Measurements from ENCODE around the gene CSK.
"Not testable (repeated sequence)": the region's sequence is repeated elsewhere in the genome, so short reads cannot be mapped to it uniquely, and the experiment has no call there.

Gene CSK

DNA sequence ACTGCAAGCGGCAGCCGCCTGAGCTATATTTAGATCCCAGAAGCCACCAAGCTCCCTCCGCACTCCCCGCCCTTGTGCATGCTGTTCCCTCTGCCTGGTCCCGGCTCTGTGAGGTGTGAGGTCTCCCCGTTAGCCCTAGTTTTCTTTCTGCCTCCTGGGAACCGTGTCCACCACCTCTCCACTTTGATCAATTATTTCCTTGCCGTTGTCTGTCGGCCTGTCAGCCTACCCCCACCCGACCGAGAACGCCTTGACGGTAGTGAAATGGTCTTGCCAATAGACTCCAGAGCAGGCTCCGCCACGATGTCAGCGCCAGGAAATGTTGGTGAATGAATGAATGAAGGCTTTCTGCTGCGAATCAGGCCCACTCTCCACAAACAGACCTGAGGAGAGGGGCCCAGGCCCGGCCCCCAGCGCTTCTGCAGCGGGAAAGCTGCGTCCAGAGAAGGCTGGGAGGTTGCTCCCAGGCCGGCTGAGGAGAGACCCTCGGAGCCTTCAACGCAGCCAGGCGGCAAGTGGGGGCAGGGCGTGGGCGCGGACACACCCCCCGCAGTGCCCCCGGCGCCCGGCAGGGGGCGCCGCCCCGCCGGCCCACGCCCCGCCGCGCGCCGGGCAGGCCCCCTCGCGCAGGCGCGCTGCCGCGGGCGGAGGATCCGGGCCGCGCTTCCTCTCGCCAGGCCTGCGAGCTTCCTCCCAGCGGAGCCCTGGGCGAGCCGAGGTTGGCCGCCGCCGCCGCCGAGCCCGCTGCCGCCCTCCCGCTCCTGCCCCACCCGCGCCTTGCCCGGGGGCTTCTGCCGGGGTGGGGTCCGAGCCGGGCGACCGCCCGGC, at the start of gene CSK:
Gene CSK, plus strand, starts transcription at position 650 of the 828 bp plus-strand sequence. CDS start 16,218 bp downstream, outside the sequence.
- peak; percentile 84 for DNase-seq

DNA sequence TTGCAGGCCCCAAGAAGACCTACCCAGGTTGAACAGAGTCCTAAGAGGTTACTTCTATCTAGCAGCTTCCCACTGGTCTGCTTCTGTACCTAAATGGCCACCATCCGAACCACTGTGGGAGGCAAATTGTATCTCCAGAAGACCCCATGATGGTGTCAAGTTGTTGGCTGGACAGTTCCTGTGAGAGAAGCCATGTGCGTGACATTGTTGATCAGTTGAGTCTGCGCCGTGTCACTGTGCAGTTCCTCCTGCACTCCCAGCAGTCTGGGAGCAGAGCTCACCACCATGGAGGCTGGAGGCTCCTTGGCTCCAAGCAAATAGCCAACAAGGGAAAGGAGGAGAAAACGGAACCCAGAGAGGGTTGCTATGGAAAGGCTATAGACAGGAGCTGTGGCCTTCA, 49.0 kb upstream of the CSK start:
- DNase-seq = no peak

DNA sequence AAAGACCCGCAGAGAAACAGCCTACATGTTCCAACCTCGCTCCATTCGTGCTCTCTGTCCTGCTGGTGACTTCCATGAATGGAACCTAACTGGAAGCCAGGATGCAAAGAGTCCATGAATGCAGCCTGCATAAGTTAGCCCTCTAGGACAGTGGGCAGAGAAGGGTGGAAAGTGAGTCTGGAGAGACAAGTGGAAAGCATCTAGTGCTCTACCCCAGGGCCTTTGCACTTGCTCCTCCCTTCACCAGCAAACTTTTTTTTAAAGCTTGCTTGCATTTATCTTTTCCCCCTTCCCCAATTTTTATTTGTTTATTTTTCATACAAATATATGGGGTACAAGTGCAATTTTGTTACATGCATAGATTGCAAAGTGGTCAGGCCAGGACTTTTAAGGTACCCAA, 48.6 kb upstream of the CSK start:
- no peak for DNase-seq

DNA sequence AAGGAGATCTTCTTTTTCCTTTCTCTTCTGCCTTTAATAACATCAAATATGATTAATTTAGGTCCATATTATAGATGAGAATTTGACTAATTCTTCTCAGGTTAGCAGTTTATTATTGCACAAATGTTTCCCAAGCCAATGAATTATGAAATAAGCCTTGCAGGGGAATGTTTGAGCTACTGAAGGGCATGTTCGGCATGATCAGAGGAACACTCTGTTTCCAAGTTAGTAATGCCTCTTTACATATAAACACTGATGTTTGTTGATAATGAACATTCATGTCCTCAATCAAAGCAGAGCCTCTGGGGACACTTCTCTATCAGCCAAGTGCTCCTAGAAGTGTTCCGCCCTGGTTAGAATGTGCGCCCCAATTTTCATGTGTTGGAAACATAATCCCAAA, 46.6 kb upstream of the CSK start:
- no peak for DNase-seq

DNA sequence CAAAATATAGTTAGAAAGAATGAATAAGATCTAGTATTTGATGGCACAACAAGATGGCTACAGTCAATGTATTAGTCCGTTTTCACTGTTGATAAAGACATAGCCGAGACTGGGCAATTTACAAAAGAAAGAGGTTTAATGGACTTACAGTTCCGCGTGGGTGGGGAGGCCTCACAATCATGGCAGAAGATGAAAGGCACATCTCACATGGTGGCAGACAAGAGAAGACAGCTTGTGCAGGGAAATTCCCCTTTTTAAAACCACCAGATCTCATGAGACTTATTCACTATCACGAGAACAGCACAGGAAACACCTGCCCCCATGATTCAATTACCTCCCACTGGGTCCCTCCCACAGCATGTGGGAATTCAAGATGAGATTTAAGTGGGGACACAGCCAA, 43.6 kb upstream of the CSK start:
- DNase-seq = not testable (repeated sequence)

DNA sequence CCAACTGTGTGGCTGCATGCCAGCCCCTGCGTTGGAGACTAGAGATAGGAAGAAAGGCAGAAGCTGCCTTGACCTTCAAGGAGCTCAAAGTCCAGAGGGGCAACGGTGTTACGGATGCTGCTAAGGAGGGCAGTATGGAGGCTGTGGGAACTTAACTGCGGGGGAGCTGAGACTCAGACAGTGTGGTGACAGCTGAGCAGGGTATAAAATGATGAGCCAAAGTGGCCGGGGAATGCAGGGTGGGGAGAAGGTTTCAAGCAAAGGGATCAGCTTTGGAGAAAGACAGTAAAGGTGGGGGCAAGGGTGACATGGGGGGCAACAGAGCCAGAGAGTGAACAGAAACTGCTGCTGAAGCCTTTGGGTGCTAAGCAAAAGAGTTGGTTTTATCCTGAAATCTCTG, 39.5 kb upstream of the CSK start:
- DNase-seq = no peak

DNA sequence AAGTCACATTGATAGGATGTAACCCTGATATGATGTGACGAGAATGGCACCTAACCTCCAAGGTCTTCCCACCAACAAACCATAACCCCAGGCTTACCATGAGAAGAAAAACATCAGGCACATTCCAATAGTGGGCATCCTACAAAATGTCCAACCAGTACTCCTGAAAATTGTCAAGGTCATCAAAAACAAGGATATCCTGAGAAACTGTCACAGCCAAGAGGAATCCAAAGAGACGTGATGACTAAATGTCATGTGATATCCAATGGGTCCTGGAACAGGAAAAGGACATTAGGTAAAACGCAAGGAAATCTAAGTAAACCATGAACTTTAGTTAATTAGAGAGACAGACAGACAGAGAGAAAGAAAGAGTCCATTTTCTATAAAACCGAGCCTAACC, 35.5 kb upstream of the CSK start:
- DNase-seq = no peak

DNA sequence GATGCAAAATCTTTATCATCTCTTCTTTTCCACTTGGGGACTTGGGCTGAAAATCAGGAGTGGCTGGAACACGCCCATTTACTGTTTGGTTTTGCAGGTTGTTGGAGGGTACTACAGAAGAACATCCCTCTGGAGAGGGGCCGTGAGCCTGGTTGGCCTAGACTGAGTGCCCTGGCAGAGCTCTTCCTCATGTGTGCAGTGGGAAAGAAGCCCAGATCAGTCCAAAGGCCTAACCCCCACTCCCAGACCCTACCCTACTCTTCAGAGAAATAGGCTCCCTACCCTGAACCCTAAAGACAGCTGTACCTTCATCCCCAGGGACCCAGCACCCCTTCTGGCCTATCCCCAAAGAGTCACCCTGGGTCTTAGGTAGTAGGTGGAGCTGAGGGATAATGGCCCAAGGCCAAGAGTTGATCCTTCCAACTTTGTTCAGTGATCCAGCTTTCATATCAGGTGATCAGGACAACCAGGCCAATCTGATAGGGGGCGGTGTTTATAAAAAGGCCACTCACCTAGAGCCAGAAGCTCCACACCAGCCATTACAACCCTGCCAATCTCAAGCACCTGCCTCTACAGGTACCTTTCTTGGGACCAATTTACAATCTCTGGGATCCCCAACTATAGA, 33.4 kb upstream of the CSK start, which contains the start of gene CYP1A2:
Gene CYP1A2, plus strand, starts transcription at position 524 of the 625 bp plus-strand sequence. CDS start 894 bp downstream, outside the sequence.
- no peak for DNase-seq

DNA sequence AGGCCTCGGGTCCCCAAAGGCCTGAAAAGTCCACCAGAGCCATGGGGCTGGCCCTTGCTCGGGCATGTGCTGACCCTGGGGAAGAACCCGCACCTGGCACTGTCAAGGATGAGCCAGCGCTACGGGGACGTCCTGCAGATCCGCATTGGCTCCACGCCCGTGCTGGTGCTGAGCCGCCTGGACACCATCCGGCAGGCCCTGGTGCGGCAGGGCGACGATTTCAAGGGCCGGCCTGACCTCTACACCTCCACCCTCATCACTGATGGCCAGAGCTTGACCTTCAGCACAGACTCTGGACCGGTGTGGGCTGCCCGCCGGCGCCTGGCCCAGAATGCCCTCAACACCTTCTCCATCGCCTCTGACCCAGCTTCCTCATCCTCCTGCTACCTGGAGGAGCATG, 32.0 kb upstream of the CSK start:
- no peak for DNase-seq

DNA sequence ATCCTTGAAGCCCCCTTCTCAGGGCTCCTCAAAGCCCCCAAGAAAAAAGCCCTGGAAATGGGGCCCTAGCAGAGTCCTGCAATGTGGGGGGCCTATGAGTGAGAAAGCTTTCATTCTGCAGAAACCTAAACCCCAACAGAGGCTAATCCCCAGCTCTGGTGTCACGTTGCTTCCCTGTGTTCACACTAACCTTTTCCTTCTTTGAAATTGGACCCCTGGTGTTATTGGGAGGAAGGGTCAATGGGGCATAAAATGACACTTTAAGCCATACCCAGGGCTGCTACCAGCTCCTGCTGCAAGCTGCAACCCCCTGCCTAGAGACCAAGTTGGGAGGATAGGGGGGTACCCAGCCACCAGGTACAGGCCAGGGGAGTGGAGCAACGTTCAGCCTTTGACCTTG, 31.1 kb upstream of the CSK start:
- no peak for DNase-seq

DNA sequence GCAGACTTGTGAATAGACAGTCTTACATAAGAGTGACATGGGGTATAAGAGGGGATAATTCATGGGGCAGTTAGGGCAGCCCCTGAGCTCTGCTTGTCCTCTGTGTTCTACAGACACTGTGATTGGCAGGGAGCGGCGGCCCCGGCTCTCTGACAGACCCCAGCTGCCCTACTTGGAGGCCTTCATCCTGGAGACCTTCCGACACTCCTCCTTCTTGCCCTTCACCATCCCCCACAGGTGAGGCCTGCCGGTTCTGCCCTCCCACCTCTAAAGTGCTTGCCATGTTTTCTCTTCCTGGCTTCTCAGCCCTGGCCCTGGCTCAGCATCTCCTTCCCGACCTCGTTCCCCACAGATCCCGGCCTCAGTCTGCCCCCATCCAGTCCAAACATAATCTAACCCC, 29.9 kb upstream of the CSK start:
- DNase-seq = no peak

DNA sequence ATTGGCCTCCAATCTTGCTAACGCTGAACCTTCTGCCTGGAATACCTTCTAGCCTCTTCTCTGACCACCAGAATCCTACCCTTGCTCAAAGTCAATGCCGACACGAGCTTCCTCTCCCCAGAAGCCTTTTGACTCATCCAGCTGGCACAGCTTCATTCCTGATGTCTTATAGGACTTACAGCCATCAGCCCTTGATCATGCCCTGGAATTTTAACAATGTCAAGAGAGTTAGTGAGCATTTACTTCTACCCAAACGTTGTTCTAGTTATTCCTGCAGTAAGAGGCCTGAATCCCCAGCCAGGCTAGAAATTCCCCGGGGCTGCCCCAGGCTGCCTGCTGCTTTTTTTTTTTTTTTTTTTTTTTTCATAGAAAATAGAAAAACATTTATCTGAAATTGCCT, 29.3 kb upstream of the CSK start:
- no peak for DNase-seq

DNA sequence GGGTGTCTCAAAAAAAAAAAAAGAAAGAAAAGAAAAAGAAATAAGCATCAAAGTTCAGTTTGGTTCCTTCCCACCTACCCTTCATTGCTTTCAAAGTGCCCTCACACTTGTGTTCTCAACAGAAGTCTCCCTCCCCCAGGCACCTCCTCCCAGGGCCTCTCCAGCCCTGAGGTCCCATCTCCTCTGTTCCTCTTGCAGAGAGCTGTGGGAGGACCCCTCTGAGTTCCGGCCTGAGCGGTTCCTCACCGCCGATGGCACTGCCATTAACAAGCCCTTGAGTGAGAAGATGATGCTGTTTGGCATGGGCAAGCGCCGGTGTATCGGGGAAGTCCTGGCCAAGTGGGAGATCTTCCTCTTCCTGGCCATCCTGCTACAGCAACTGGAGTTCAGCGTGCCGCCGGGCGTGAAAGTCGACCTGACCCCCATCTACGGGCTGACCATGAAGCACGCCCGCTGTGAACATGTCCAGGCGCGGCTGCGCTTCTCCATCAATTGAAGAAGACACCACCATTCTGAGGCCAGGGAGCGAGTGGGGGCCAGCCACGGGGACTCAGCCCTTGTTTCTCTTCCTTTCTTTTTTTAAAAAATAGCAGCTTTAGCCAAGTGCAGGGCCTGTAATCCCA, 27.2 kb upstream of the CSK start:
- DNase-seq = no peak

DNA sequence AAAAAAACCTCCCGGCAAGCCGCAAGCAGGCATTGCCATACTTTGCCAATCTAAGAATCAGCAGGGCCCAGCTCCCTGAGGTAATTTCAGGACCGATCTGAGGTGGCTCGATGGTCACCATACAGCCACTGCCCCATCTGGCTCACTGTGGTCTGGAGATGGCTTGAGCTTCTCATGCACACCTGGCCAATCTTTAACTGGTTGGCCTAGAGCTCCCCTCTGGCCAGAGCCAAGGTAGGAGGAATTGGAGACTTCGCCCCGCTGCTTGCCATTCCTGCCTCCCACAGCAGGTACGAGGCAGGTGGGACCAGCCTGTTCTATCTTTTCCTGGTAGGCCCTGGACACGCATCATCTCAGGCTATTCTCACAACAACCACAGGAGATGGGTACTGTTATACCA, 23.1 kb upstream of the CSK start:
- DNase-seq = no peak

DNA sequence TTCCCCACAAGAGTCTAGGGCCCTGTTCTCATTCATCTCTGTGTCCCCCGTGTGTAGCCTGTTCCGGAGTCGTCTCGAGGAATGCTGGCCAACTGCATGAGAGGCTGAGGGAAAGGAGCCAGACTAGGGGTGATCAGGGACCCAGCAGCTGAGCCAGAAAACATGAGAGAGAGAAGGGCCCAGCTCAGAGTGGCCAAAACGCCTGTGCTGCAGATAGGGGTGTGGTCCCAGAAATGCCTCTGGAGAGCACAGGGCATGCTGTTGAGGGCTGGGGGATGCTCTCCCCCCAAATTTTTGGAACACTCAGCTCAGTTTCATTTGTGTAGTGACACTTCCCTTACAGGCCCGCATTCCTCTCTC, 19.1 kb upstream of the CSK start:
- DNase-seq = no peak

DNA sequence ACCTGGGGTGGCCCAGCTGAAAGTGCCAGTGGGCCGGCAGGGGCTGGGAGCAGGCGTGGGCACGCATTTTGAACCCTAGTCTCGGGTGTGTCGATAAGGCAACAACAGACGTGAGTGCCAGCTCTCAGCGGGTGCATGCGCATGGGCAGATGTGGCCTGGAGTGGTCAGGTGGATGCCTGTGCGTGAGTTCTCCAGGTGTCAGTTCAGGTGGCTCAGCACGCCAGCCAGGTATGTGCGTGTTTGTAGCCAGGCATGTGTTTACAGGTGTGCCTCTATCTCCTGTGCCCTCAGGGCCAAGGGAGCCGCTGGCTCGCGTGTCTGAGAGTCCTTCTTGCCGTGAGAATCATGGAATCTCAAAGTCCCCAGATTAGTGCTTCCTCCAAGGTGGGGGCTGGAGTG, 18.5 kb upstream of the CSK start:
- DNase-seq = no peak

DNA sequence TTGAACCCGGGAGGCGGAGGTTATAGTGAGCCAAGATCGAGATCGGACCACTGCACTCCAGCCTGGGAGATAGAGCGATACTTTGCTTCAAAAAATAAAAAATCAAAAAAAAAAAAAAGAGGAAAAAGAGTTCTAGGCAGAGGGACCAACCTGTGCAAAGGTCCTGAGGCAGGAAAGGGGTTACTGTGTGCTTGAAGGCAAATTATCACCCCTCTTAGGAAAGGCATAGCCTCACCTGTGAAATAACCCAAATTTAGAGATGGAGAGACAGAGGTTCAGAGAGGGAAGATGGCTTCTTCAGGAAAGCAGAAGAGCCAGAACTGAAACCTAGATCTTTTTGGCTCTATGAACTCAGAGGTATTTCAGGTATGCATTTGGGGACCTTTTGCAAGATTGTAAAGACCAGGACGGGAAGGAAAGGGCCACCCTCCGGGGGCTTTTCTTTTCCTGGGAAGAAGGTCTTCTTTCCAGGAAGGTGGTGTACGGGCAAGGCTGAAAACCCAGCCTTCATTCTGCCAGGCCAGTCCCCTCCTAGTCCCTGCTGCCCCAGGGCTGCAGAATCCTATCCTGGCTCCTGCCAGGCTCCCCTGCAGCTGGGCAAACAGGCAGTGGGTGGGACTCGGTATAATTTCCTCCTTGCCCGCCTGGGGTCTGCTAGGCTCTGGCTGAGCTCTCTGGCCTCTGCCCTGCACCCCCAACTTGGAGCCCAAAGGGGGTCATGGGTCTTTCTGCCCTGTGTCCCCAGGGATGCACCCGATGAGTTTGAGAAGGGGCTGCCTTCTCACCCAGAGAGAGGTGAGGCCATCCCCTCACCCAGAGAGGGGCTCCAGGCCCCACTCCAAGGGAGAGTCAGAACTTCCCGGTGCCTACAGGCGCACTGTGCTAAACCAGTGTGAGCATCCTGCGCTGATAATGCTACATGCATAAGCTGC, 14.4 kb upstream of the CSK start:
- DNase-seq = no peak

DNA sequence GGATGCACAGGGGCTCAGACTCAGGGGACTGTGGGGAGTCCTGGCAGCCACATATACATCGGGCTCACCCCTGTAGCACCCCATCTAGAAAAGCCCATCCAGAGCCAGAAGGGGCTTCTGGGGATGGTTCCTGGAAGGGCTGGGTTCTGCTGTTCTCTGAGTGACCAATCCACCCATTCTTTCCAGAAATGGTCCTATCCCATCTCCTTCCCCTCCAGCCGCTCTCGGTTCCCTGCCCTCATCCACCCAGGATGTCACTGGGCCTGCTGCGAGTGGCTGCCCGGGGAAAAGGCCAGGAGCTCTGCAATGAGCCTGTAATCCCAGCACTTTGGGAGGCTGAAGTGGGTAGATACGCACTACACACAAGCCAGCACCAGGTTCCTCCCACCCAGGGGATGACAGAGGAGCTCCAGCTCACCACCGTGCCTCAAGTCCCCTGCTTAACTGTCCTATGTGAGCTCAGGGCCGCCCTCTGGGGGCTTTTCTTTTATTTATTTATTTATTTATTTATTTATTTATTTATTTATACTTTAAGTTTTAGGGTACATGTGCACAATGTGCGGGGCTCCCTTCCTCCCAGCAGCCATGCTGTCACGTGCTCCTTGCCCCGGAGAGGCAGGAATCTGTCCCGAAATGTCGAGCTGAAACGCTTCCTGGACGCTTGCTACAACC, 13.6 kb upstream of the CSK start:
- DNase-seq = no peak

DNA sequence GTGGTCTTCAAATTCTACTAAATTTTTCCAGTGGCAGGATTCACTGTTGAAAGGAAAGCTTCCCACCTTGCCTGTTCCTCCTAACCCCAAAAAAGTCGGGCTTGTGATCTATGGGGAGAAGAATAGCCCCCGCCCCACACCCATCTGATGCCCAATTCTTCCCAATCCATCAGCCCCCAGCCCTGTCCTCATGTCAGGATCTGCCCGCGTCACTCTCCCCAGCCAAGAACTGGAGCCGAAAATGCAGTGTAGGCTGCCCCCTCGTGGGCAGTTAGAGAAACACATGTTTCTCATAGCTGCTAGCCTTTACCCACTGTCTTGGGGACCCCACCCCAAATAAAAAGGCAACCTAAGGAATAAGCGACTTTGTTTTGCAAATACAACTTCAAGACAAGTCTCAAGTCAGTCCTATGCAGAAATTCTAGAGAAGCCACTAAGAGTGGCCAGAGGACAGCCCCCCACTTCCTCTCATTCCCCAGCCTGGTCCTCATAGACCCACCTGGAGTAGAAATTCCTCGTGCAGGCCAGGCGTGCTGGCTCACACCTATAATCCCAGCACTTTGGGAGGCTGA, 13.0 kb upstream of the CSK start:
- DNase-seq = peak; percentile 60

DNA sequence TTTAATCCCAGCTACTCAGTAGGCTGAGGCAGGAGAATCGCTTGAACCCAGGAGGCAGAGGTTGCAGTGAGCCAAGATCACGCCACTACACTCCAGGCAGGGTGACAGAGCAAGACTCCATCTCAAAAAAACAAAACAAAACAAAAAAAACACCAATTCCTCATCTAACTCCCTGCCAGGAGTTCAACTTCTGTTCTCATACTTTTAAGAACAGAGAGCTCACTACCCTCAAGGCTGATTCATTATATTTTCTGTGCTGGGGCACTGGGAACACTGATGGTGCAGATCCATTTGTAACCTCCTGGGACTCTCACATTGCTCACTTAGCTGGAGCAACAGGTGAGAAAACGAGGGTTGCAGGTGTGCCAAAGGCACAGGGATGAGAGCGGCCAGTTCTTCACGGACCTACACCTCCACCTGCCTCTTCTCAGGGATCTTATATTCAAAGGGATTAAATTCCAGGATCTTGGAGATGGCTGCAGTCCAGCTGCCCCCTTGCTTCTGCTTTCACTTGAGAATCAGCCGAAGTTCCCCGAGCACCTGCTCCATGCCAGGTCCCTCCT, 12.3 kb upstream of the CSK start:
- DNase-seq = no peak

DNA sequence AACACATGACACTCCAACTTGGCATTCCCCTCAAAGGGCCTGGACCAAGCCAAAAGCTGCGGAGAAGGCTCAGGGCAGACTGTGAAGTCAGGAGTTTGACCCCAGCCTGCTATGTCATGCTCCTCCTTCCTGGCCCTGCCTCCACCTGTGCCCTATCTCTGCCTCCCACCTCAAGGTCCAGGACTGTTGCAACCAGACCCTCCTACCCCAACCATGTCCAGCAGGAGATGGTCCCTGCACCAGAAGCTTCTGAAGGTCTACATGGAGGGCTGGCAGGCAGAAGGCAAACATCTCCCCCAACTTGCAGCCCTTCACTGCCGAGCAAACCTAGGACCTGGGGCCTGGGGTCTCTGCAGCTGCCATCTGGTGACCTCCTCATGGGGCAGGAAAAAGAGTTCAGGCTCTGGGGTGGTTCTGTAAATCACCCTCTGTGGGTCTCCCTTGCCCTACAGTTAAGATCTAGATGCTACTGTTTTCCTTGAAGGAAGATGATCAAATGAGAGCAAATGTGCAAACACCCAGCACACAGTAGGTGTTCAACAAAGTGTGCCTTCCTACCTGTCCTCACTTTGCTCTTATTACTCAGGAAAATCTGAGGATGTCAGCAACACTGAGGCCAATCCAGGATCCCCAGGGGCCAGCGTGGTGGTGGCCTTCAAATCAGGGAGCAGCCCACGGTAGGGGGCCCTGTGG, 11.5 kb upstream of the CSK start:
- no peak for DNase-seq

Data from CD4-positive, alpha-beta T cell treated with Interferon gamma for 1 hour (primary cell).